DOHH2 (cell line): ENCODE data around the gene C1QTNF5.

Source experiments
- H3F3A ChIP-seq: fragments of 200-600 bp; sonication (generic), shearing (Covaris generic); 2 replicates; pipeline ENCODE4 v1.6.0; 2016; ENCODE audit warnings: antibody characterized with exemption, mild to moderate bottlenecking; ENCODE audit not compliant: control insufficient read depth, insufficient read depth
- H3K27ac ChIP-seq: fragments of 200-600 bp; sonication (generic); 2 replicates; pipeline ENCODE4 v1.5.1; 2014; ENCODE audit warnings: low read depth, mild to moderate bottlenecking, low read length, moderate library complexity
- H3K27me3 ChIP-seq: fragments of 200-600 bp; sonication (generic); 2 replicates; pipeline ENCODE4 v1.6.1; 2014; ENCODE audit warnings: mild to moderate bottlenecking, low read length, mixed read lengths; ENCODE audit not compliant: control insufficient read depth
- H3K36me3 ChIP-seq: fragments of 200-600 bp; sonication (generic); 2 replicates; pipeline ENCODE4 v1.6.1; 2014; ENCODE audit warnings: mild to moderate bottlenecking, low read length, moderate library complexity, mixed read lengths; ENCODE audit not compliant: control insufficient read depth
- H3K4me1 ChIP-seq: fragments of 200-600 bp; sonication (generic); 2 replicates; pipeline ENCODE4 v1.6.1; 2014; ENCODE audit warnings: mild to moderate bottlenecking, low read length, mixed read lengths; ENCODE audit not compliant: control insufficient read depth
- H3K4me2 ChIP-seq: fragments of 200-600 bp; sonication (generic); 2 replicates; pipeline ENCODE4 v1.6.0; 2014; ENCODE audit warnings: mild to moderate bottlenecking, low read length, moderate library complexity
- H3K4me3 ChIP-seq: fragments of 200-600 bp; sonication (generic); 2 replicates; pipeline ENCODE4 v1.5.1; 2014; ENCODE audit warnings: mild to moderate bottlenecking, low read length, mixed read lengths
- H3K79me2 ChIP-seq: fragments of 200-600 bp; sonication (generic); 2 replicates; pipeline ENCODE4 v1.6.1; 2014; ENCODE audit warnings: mild to moderate bottlenecking, low read length, mixed read lengths; ENCODE audit not compliant: control insufficient read depth
- H3K9me2 ChIP-seq: fragments of 200-600 bp; sonication (generic); replicated peaks from 2 replicates; pipeline ENCODE4 v1.6.1; 2014; ENCODE audit warnings: mild to moderate bottlenecking, low read length, mixed read lengths; ENCODE audit not compliant: control insufficient read depth
- H3K9me3 ChIP-seq: fragments of 200-600 bp; sonication (generic); 2 replicates; pipeline ENCODE4 v1.6.1; 2014; ENCODE audit warnings: antibody characterized with exemption, low read length, mixed read lengths; ENCODE audit not compliant: control insufficient read depth, insufficient read depth
- H4K20me1 ChIP-seq: fragments of 200-600 bp; sonication (generic); 2 replicates; pipeline ENCODE4 v1.6.0; 2014; ENCODE audit warnings: low read depth, mild to moderate bottlenecking, antibody characterized with exemption, low read length, moderate library complexity; ENCODE audit not compliant: control insufficient read depth, insufficient read depth
- EZH2phosphoT487 ChIP-seq: fragments of 200-600 bp; sonication (generic); IDR thresholded peaks from 2 replicates; pipeline ENCODE4 v1.6.1; 2017; ENCODE audit warnings: borderline replicate concordance, mild to moderate bottlenecking, antibody characterized with exemption, low read length, moderate library complexity, mixed read lengths
- TF ChIP-seq, protein P1 (sequence below): fragments of 200-600 bp; sonication (generic); IDR thresholded peaks from one replicate; pipeline ENCODE4 v1.5.1; 2014; ENCODE audit warnings: antibody characterized with exemption, mild to moderate bottlenecking, low read depth, low read length; ENCODE audit not compliant: poor library complexity, severe bottlenecking

C1QTNF5 gene

GRCh38 chr11:119350302-119350701 is 9.6 kb upstream of the C1QTNF5 start:
- peaks cover 7% of the 10 kb centered on the region for H3K4me1 ChIP-seq
- H3K27ac ChIP-seq: no peak overlapping the region
- peaks cover 10% of the 10 kb centered on the region for H3K36me3 ChIP-seq
- H3K4me3 ChIP-seq: no peak overlapping the region
- no peaks in the 10 kb centered on the region for H3K79me2 ChIP-seq
- no peaks in the 10 kb centered on the region for H3K9me2 ChIP-seq
- H3K4me2 ChIP-seq: no peak overlapping the region
- TF ChIP-seq EZH2phosphoT487: no peak
- TF ChIP-seq, protein P1, sequence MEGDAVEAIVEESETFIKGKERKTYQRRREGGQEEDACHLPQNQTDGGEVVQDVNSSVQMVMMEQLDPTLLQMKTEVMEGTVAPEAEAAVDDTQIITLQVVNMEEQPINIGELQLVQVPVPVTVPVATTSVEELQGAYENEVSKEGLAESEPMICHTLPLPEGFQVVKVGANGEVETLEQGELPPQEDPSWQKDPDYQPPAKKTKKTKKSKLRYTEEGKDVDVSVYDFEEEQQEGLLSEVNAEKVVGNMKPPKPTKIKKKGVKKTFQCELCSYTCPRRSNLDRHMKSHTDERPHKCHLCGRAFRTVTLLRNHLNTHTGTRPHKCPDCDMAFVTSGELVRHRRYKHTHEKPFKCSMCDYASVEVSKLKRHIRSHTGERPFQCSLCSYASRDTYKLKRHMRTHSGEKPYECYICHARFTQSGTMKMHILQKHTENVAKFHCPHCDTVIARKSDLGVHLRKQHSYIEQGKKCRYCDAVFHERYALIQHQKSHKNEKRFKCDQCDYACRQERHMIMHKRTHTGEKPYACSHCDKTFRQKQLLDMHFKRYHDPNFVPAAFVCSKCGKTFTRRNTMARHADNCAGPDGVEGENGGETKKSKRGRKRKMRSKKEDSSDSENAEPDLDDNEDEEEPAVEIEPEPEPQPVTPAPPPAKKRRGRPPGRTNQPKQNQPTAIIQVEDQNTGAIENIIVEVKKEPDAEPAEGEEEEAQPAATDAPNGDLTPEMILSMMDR: no peak
- 0 out of 2 replicates have a peak, but pooled peaks cover 3% of the 10 kb centered on the region for H3F3A ChIP-seq
- H3K27me3 ChIP-seq: peaks cover 11% of the 10 kb centered on the region
- no peaks in the 10 kb centered on the region for H4K20me1 ChIP-seq
- H3K9me3 ChIP-seq: no peaks in the 10 kb centered on the region

GRCh38 chr11:119347940-119348605 is 7.4 kb upstream of the C1QTNF5 start:
- H3K9me2 ChIP-seq: no peaks in the 10 kb centered on the region
- H3K4me3 ChIP-seq: no peak overlapping the region
- no peaks in the 10 kb centered on the region for H4K20me1 ChIP-seq
- H3K27ac ChIP-seq: no peak overlapping the region
- no peak overlapping the region for H3K4me2 ChIP-seq
- peaks cover 17% of the 10 kb centered on the region for H3K27me3 ChIP-seq
- H3F3A ChIP-seq: no peaks in the 10 kb centered on the region
- H3K4me1 ChIP-seq: peaks cover 7% of the 10 kb centered on the region
- no peak for TF ChIP-seq EZH2phosphoT487
- TF ChIP-seq, protein P1: no peak
- H3K36me3 ChIP-seq: no peaks in the 10 kb centered on the region
- H3K79me2 ChIP-seq: no peaks in the 10 kb centered on the region
- H3K9me3 ChIP-seq: no peaks in the 10 kb centered on the region

DNA sequence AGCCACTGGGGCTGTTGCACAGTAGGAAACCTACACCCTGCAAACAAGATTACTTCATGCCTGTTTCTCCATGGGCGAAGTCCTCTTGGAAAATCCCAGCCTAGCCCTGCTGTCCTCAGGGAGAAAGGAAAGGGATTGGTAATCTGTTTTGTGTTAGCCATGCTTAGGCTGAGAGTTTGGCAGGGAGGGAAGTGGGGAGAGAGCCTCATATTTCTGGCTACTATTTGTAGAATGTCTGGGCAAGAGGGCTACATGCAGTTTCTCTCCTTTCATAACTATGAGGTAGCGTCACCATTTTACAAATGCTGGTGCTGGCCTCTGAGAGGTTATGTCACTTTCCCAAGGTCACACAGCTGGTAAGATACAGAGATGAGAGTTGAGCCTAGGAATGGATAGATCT is 6.6 kb upstream of the C1QTNF5 start:
- TF ChIP-seq, protein P1: no peak
- no peak for TF ChIP-seq EZH2phosphoT487
- Histone ChIP-seq H3K9me2 (no peaks in the 10 kb centered on the region), H3F3A (no peaks in the 10 kb centered on the region), H4K20me1 (no peaks in the 10 kb centered on the region), H3K79me2 (no peaks in the 10 kb centered on the region), H3K27ac (no peak overlapping the region), H3K9me3 (no peaks in the 10 kb centered on the region), H3K4me2 (no peak overlapping the region), H3K27me3 (peaks cover 24% of the 10 kb centered on the region), H3K36me3 (no peaks in the 10 kb centered on the region), H3K4me3 (no peak overlapping the region), H3K4me1 (peaks cover 7% of the 10 kb centered on the region)
